BE2C (cell line): ENCODE data around the gene PATJ.

Source experiments
- DNase-seq: peaks from one replicate; pipeline ENCODE4 v3.0.0-alpha.2; 2020
- H3K27me3 ChIP-seq: fragments of 250-450 bp; sonication (Bioruptor Pico); 2 replicates; pipeline ENCODE4 v1.5.1; 2020; ENCODE audit warnings: mild to moderate bottlenecking
- H3K36me3 ChIP-seq: fragments of 250-450 bp; sonication (Bioruptor Pico); 2 replicates; pipeline ENCODE4 v1.5.1; 2020; ENCODE audit warnings: mild to moderate bottlenecking
- H3K4me1 ChIP-seq: fragments of 250-450 bp; sonication (Bioruptor Pico); 2 replicates; pipeline ENCODE4 v1.5.1; 2020
- H3K4me3 ChIP-seq: 2 replicates; pipeline ENCODE4 v1.5.1; 2011; ENCODE audit warnings: low read depth, low read length
- H3K9me3 ChIP-seq: fragments of 250-450 bp; sonication (Bioruptor Pico); 2 replicates; pipeline ENCODE4 v1.5.1; 2020
- CTCF ChIP-seq: IDR thresholded peaks from 2 replicates; pipeline ENCODE4 v1.5.1; 2012; ENCODE audit warnings: mild to moderate bottlenecking, low read depth, low read length

Gene PATJ

GRCh38 chr1:61864489-61864888, 122.2 kb downstream of the PATJ start:
- H3K9me3 ChIP-seq = no peaks in the 10 kb centered on the region
- no peaks in the 10 kb centered on the region for H3K27me3 ChIP-seq
- no peak for DNase-seq
- H3K4me3 ChIP-seq = no peak overlapping the region
- no peaks in the 10 kb centered on the region for H3K4me1 ChIP-seq
- TF ChIP-seq CTCF = no peak
- no peaks in the 10 kb centered on the region for H3K36me3 ChIP-seq

- TF ChIP-seq CTCF = no peak
Measured at GRCh38 chr1:61865646-61866220, 123.5 kb downstream of the PATJ start.

GRCh38 chr1:61869691-61870109, 127.4 kb downstream of the PATJ start:
- H3K36me3 ChIP-seq = no peaks in the 10 kb centered on the region
- H3K4me3 ChIP-seq = no peak overlapping the region
- DNase-seq = no peak
- no peaks in the 10 kb centered on the region for H3K4me1 ChIP-seq
- no peak for TF ChIP-seq CTCF
- H3K9me3 ChIP-seq = no peaks in the 10 kb centered on the region
- no peaks in the 10 kb centered on the region for H3K27me3 ChIP-seq

More at GRCh38 chr1:61865646-61866220, 123.5 kb downstream of the PATJ start:
- DNase-seq = peak; percentile 11
- H3K9me3 ChIP-seq = no peaks in the 10 kb centered on the region
- no peaks in the 10 kb centered on the region for H3K36me3 ChIP-seq
- H3K27me3 ChIP-seq = no peaks in the 10 kb centered on the region
- H3K4me1 ChIP-seq = no peaks in the 10 kb centered on the region
- no peak overlapping the region for H3K4me3 ChIP-seq

- Histone ChIP-seq H3K4me3 (no peak overlapping the region), H3K27me3 (no peaks in the 10 kb centered on the region), H3K4me1 (no peaks in the 10 kb centered on the region), H3K9me3 (no peaks in the 10 kb centered on the region), H3K36me3 (no peaks in the 10 kb centered on the region)
- no peak for TF ChIP-seq CTCF
- no peak for DNase-seq
Measured at GRCh38 chr1:61872206-61872605, 129.9 kb downstream of the PATJ start.

GRCh38 chr1:61873581-61873980, 131.3 kb downstream of the PATJ start:
- no peak for DNase-seq
- Histone ChIP-seq H3K36me3 (no peaks in the 10 kb centered on the region), H3K4me1 (no peaks in the 10 kb centered on the region), H3K9me3 (no peaks in the 10 kb centered on the region), H3K27me3 (no peaks in the 10 kb centered on the region), H3K4me3 (no peak overlapping the region)
- no peak for TF ChIP-seq CTCF

GRCh38 chr1:61873994-61874393, 131.7 kb downstream of the PATJ start:
- Histone ChIP-seq H3K27me3 (no peaks in the 10 kb centered on the region), H3K36me3 (no peaks in the 10 kb centered on the region), H3K4me1 (no peaks in the 10 kb centered on the region), H3K9me3 (no peaks in the 10 kb centered on the region), H3K4me3 (no peak overlapping the region)
- no peak for TF ChIP-seq CTCF
- DNase-seq = no peak
